ACHN (cell line): ENCODE results near the gene GPRC6A.

Source experiments
- DNase-seq: peaks from one replicate; pipeline ENCODE4 v3.0.0-alpha.2; 2015
- in situ Hi-C: cut with HindIII; loops from 2 replicates; pipeline ENCODE4 v1.10.0; 2017; ENCODE audit warnings: low sequenced_read_pairs, low pct_ligation_motif_present, low pct_unique_long_range_greater_than_20kb

Gene GPRC6A

GRCh38 chr6:116797585-116797984, 31.3 kb downstream of the GPRC6A start:
- no peak for DNase-seq
- in situ Hi-C loops: no loop called here

- DNase-seq: no peak
- in situ Hi-C loops: no loop called here
Measured at GRCh38 chr6:116793224-116793623, 35.7 kb downstream of the GPRC6A start.

- DNase-seq: no peak
- in situ Hi-C loops: no loop called here
Measured at GRCh38 chr6:116783852-116784251, 45.0 kb downstream of the GPRC6A start.

- peak; percentile 54 for DNase-seq
- in situ Hi-C loops: no loop called here
Measured at GRCh38 chr6:116779573-116780164, 49.2 kb downstream of the GPRC6A start.

- in situ Hi-C loops: no loop called here
- DNase-seq: no peak
Measured at GRCh38 chr6:116773886-116774285, 55.0 kb downstream of the GPRC6A start.

- no peak for DNase-seq
- in situ Hi-C loops: no loop called here
Measured at GRCh38 chr6:116772450-116772849, 56.4 kb downstream of the GPRC6A start.

DNA sequence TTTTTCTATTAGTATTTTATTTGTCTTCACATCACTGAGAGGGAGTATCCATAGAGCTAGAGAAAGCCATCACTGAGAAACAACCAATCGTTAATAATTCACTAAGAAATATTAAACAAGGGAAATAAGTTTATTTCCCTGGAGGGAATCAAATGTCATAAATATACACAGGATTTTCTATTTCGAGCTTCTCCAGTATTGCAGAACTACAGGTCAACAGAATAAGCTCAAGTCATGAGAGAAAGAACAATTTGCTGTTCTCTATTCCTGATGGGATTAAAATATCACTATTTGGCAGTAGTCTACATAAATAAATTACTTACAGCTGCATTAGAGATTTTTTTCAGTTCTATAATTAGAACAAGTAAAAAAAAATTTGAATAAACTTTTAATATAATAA, 61.2 kb downstream of the GPRC6A start:
- DNase-seq: no peak
- in situ Hi-C loops: no loop called here

GRCh38 chr6:116766506-116767176, 62.2 kb downstream of the GPRC6A start:
- DNase-seq: no peak
- in situ Hi-C loops: no loop called here

DNA sequence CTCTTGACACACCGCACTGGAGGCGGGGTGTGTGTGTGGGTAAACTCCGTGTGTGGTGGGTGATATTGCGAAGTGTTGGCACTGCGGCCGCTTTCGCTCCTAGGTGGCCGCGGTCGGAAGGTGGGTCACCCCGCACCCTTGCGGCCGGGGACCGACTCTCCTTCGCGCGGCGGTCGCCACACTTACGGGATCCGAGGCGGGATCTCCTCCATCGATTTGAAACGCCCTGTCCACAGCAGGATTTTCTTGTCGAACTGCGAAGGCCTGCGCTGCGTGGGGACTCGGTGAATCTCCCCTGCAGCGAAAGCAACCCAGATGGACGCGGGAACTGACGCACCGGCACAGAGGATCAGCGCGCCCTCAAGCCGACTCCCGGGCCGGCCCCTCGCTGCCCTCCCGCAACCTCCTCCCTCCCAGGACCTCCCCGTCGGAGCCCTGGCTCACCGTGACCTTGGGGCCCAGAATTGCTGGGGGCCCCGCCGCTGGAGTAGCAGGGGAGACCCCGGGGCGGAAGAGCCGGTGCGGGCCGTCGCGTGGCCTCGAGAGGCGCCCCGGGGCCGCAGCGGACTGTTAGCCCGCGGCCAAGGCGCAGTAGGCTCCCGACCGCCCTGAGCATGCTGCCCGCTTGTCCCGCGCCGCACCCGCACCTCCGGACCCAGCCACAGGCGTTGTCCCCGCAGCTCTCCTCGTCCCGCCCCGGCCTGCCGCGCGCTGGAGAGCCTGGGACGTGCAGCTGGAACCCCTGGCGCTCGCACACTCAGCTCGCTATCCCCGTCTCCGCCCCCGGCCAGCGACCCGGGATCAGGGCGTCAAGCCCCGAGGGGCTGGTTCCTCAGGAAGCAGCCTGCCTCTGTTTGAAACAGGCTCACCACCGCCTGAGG, 63.7 kb downstream of the GPRC6A start, which contains the start of gene FAM162B:
Gene FAM162B, minus strand, starts transcription at position 759 of the 881 bp plus-strand sequence. Its CDS starts 143 bp downstream, at position 616.
- DNase-seq: no peak
- in situ Hi-C loops: no loop called here

GRCh38 chr6:116764629-116764960, 64.3 kb downstream of the GPRC6A start:
- no peak for DNase-seq
- in situ Hi-C loops: no loop called here

DNA sequence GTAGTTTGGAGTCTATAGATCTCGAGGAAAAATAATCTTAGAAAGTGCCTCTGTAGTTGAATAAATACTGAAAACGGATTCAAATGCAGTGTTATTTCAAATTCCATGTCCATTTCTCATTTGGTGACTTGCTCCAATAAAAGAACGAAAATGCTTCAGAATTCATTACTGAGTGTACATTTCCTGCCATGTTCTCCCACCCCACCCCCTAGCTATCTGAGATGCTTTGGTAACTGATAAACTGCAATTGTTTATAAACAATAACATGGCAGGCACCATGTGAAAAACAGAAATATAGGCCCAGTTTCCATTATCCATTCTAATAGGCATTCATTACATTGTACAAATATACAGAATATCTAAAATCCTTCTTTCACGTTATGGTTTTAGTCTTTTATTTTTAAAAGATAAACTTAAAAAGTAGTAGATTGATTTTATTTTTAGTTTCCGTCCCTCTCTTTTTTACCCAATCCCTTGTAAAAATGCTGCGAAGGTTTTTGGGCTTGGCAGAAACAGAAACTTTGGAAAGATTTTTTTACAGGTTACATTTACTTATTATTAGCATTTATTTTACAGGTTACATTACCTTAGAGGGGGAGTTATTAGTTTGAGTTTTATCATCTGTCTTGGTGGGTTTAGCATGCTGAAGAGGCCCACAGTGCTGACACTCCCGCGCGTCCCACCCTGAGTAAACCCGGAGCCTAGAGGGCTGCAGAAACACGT, 64.8 kb downstream of the GPRC6A start:
- in situ Hi-C loops: no loop called here
- no peak for DNase-seq

- in situ Hi-C loops: no loop called here
- DNase-seq: no peak
Measured at GRCh38 chr6:116763048-116763447, 65.8 kb downstream of the GPRC6A start.

DNA sequence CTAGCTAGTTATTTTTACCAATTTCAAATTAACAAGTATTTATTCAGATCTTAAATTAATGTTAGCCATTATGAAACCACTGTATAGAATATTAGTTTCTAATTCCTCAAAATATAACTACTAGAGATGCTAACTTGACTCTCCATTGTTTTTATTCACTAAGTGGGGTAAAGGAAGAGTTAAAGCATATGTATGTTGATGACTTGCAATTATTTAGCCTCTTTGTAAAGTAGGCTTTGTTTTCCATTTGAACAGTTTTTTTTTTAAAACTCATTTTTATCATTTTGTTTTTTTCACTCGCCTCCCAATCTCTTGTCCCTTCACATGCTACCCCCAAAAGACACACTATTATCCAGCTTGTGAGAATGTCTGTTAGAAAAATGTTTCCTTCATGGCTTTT, 66.6 kb downstream of the GPRC6A start:
- in situ Hi-C loops: no loop called here
- no peak for DNase-seq

DNA sequence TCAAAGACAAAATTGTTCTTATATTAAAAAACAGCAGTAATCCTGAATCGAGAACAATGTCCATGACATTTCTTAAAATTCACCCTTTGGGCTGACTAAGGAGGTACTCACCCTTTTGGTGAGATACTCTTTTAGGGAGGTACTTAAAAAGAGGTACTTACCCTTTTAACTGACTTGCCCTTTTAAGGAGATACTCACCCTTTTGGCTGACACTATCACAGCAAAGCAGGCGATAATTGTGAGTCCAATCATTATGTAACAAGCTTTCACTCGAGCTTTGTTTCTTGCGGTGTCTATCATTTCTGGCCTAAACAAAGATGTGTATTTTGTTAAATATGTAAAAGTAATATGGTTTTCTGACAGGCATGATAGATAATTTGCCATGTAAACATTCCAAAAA, 67.1 kb downstream of the GPRC6A start:
- DNase-seq: no peak
- in situ Hi-C loops: no loop called here

DNA sequence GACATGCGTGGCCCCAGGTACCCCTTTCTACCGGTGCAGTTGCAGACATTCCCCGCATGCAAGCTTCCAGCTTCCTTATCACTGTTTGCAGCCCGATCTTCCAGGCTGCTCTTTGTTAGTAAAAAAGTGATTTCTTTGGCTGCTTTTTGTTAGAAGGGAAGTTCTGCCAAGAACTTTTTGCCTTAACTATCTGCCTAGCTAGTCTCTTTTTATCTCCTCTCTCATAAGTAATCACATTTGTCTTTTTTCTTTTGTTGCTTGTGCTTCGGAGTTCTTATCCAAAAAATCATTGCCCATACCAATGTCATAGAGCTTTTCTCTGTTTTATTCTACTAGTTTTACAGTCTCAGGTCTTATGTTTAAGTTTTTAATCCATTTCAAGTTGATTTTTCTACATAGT, 83.7 kb downstream of the GPRC6A start:
- DNase-seq: no peak
- in situ Hi-C loops: no loop called here
